D721Med (cell line): ENCODE measurements around the gene MALRD1.

Experiments
- DNase-seq: peaks from one replicate; pipeline ENCODE4 v3.0.0; 2011; ENCODE audit warnings: low spot score; ENCODE audit not compliant: insufficient read length
- FAIRE-seq: peaks from 2 replicates; lab custom pipeline; 2011; peaks lifted over from hg19 to GRCh38; lab: Jason Lieb, UNC
- TF ChIP-seq, protein P1 (sequence below): IDR thresholded peaks from 2 replicates; pipeline ENCODE4 v1.5.1; 2012; ENCODE audit warnings: mild to moderate bottlenecking, control low read depth; ENCODE audit not compliant: insufficient read depth; ENCODE audit errors: missing control alignments

MALRD1 gene

DNA sequence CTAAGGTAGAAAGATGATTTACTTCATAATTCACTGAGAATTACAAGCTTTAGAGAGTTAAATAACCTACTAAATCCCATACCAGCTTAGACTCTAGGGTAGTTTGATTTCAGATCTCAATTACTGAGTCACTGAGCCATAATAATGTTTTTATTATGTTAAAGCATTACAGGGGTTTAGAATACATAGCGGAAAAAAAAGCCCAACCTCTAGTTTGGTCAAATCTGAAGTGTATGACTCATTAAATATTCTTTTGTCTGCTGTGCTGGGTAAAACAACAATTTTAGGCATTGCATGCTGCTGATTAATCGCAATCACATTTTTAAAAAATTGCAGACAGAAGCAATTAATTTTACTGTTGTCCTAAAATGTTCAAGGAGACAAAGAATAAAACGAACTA lies 48.5 kb downstream of the MALRD1 start:
- no peak for FAIRE-seq
- DNase-seq: no peak
- TF ChIP-seq, protein P1, sequence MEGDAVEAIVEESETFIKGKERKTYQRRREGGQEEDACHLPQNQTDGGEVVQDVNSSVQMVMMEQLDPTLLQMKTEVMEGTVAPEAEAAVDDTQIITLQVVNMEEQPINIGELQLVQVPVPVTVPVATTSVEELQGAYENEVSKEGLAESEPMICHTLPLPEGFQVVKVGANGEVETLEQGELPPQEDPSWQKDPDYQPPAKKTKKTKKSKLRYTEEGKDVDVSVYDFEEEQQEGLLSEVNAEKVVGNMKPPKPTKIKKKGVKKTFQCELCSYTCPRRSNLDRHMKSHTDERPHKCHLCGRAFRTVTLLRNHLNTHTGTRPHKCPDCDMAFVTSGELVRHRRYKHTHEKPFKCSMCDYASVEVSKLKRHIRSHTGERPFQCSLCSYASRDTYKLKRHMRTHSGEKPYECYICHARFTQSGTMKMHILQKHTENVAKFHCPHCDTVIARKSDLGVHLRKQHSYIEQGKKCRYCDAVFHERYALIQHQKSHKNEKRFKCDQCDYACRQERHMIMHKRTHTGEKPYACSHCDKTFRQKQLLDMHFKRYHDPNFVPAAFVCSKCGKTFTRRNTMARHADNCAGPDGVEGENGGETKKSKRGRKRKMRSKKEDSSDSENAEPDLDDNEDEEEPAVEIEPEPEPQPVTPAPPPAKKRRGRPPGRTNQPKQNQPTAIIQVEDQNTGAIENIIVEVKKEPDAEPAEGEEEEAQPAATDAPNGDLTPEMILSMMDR: no peak

DNA sequence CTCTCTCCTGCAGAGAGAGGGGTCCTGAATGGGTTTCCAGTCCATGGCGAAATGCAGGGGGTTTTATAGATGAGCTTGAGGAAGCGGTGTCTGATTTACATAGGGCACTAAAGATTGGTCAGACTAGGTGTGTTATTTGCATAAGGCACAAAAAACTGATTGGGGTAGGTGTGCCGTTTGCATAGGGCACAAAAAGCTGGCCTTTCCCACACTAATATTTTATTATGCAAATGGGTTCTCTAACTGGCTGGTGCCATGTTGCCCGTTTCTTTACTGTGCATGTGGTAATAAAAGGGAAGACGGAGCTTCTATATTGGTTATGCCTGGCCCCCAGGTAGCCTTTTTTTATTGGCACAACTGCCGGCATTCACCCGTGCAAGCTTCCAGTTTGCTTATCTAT lies 50.2 kb downstream of the MALRD1 start:
- FAIRE-seq: no peak
- no peak for DNase-seq
- TF ChIP-seq, protein P1: no peak

DNA sequence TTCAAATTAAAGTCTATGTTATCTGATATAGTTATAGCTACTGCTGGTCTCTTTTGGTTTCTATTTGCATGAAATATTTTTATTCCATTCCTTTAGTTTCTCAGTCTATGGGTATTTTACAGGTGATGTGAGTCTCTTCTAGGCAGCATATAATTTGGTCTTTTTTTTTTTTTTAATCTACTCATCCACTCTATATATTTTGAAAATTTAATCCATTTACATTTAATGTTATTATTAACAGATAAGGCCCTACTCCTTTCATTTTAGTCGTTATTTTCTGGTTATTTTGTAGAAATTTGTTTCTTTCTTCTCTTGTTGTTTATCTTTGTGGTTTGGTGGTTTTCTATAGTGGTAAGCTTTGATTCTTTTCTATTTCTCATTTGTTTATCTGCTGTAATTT lies 58.8 kb downstream of the MALRD1 start:
- TF ChIP-seq, protein P1: no peak
- DNase-seq (no peak), FAIRE-seq (no peak)

DNA sequence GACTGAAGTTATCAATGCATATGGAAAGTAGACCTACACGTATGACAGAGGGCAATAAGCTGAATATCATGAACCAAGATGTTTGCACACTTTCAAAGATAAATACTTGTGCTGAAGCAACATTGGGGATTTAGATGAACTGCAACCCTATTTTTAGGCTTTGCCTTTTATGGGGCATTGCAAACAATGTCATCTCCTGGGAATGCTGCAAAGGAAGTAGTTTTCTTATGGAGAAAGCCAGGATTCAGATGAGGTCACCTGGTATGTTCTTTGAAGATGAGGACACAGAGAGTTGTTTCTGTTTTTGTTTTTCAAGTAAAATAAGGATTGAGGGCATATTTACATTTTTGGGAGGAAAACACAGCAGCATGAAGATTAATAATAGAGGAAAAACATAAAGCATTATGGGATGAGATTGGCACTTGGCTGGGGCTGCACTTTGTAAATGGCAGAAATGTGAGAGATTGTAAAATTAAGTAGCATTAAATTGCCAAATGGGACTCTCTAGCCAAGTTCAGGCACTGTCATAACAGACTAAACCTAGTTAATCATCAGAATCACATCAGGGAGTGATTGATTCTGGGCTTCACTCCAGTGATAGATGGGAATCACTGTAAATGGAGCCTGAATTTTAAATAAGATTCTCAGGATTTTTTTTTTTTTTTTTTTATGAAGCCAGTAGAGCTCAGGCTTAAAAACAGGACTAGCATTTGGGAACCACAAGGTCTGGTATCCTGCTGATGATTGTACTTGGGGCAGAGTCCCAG lies 63.1 kb downstream of the MALRD1 start:
- TF ChIP-seq, protein P1: no peak
- FAIRE-seq (no peak), DNase-seq (no peak)

DNA sequence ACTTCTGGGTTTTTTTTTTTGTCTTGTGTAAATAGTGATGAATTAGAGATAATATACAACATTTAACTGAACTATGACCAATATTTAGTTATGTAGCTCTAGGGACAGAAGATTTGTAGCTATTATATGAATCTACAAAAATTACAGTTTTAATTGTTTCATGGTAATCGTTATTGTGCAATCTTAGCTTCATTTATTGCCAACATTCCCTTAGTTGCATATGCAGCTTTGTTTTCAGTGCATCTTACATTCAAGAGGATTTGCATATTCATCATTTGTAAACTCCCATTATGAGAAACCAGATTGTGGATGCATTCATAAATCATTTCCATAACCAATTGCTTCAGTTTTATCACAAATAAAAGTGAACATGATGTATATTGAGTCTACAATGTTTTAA lies 68.8 kb downstream of the MALRD1 start:
- TF ChIP-seq, protein P1: no peak
- DNase-seq: no peak
- FAIRE-seq: no peak

DNA sequence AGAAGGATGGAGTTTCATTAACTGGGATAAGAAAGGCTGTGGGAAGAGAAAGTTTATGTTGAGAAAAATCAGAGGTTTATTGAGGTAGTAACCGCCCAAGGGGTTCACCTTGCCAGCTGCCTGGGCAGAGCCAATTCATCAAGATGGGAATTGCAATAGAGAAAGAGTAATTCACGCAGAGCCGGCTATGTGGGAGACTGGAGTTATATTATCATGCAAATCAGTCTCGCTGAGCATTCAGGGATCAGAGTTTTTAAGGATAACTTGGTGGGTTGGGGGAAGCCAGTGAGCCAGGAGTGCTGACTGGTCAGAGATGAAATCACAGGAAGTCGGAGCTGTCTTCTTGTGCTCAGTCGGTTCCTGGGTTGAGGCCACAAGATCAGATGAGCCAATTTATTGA lies 70.6 kb downstream of the MALRD1 start:
- DNase-seq (no peak), FAIRE-seq (no peak)
- TF ChIP-seq, protein P1: no peak

DNA sequence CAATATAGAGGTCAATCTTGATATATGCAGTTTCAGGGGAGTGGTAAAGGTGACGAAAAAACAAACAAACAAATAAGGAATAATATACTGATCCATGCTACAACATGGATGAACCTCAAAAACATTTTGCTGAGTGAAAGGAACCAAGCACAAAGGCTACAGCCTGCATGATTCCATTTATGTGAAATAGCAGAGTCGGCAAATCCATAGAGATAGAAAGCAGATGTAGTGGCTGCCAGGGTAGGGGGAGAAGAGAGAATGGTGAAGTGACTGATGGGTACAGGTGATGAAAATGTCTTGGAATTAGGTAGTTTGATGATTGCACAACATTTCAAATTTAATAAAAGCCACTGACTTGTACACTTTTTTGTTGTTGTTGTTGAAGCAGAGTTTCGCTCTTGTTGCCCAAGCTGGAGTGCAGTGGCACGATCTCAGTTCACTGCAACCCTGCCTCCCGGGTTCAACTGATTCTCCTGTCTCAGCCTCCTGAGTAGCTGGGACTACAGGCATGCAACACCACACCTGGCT lies 71.8 kb downstream of the MALRD1 start:
- FAIRE-seq: no peak
- DNase-seq: no peak
- TF ChIP-seq, protein P1: no peak
